ENCODE data around the gene PSMD7. TPM values are rescaled to one million over a fixed set of nuclear protein-coding genes. Genes with fewer than 3 reads are reported as not detected.

The PSMD7 gene
- total and polyA plus RNA-seq, 2 of the 13 experiments (the other 11 are each of a cell fraction or from before 2014, with no cell fraction given), result 105 to 224 TPM

DNA sequence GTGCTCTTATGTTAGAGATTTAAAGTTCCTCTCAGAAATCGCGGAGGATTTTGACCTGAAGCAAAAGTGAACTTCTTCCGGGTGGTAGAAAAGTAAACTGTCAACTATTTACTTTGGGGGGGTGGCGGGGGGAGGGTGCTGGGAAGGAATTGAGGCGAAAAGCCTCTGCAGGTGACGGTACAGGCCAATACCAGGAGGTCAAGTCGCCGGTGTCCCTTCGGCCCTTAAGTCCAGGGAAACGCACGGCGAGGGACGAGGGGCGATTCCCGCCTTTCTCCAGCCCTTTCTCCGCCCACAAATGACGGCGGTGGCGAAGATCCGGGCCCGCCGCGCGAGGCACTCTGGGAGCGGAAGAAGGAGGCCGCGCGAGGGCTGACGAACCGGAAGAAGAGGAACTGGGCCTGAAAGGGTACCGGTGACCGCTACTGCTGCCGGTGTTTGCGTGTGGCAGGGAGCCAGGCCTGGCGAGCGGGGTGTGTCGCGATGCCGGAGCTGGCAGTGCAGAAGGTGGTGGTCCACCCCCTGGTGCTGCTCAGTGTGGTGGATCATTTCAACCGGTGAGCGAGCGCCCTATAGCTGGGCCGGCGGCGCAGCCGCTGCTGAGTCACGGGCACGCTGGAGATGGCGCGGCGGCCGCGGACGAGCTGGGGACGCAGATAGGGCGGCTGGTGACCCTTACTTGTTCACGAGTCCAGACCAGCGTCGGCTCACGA lies at the start of gene PSMD7 (continued):
- TF ChIP-seq HDAC6 (IDR thresholded peaks at IDR 0.05; ENCODE audit: low read depth, low read length), result no peak
- no peak for TF ChIP-seq SKI (IDR thresholded peaks at IDR 0.05; ENCODE audit: partially characterized antibody)
- TF ChIP-seq ZNF792 (CRISPR knock-in tag; IDR thresholded peaks at IDR 0.05), result peak; percentile 76
- no peak for TF ChIP-seq ZNF737 (CRISPR knock-in tag; IDR thresholded peaks at IDR 0.05; ENCODE audit: borderline replicate concordance)
- no peak; the same call in 1 of the 2 replicates for TF ChIP-seq AKNA (CRISPR knock-in tag; IDR thresholded peaks at IDR 0.05; ENCODE audit: borderline replicate concordance)
- peak; percentile 90 for TF ChIP-seq KDM5A (IDR thresholded peaks at IDR 0.05; ENCODE audit: borderline replicate concordance, low read length)
- peak; percentile 98 for TF ChIP-seq YEATS4 (CRISPR knock-in tag; IDR thresholded peaks at IDR 0.05; ENCODE audit: borderline replicate concordance)
- TF ChIP-seq, protein P1, sequence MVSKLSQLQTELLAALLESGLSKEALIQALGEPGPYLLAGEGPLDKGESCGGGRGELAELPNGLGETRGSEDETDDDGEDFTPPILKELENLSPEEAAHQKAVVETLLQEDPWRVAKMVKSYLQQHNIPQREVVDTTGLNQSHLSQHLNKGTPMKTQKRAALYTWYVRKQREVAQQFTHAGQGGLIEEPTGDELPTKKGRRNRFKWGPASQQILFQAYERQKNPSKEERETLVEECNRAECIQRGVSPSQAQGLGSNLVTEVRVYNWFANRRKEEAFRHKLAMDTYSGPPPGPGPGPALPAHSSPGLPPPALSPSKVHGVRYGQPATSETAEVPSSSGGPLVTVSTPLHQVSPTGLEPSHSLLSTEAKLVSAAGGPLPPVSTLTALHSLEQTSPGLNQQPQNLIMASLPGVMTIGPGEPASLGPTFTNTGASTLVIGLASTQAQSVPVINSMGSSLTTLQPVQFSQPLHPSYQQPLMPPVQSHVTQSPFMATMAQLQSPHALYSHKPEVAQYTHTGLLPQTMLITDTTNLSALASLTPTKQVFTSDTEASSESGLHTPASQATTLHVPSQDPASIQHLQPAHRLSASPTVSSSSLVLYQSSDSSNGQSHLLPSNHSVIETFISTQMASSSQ (IDR thresholded peaks at IDR 0.05; ENCODE audit: low read depth), result peak; percentile 51; the same call in 1 of the 2 replicates
- TF ChIP-seq, protein P1 (CRISPR knock-in tag; IDR thresholded peaks at IDR 0.05; ENCODE audit: borderline replicate concordance), result peak; percentile 88
- peak; percentile 80 for TF ChIP-seq JUN (CRISPR knock-in tag; IDR thresholded peaks at IDR 0.05)
- TF ChIP-seq ZNF530 (CRISPR knock-in tag; IDR thresholded peaks at IDR 0.05; ENCODE audit: low read depth), result 0 out of 2 replicates have a peak, but pooled peaks have one; percentile 40
- TF ChIP-seq, protein P2, sequence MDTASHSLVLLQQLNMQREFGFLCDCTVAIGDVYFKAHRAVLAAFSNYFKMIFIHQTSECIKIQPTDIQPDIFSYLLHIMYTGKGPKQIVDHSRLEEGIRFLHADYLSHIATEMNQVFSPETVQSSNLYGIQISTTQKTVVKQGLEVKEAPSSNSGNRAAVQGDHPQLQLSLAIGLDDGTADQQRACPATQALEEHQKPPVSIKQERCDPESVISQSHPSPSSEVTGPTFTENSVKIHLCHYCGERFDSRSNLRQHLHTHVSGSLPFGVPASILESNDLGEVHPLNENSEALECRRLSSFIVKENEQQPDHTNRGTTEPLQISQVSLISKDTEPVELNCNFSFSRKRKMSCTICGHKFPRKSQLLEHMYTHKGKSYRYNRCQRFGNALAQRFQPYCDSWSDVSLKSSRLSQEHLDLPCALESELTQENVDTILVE (CRISPR knock-in tag; IDR thresholded peaks at IDR 0.05), result peak; percentile 83
- TF ChIP-seq RFX1 (IDR thresholded peaks at IDR 0.05), result no peak
- TF ChIP-seq ZBTB7B (CRISPR knock-in tag; IDR thresholded peaks at IDR 0.05), result peak; percentile 82

Data from HepG2 (cell line).